ENCODE measurements around the gene SLC5A6.

- TF ChIP-seq HES2 (IDR thresholded peaks at IDR 0.05): no peak
- TF ChIP-seq CTCF (IDR thresholded peaks at IDR 0.05): no peak
- no peak for TF ChIP-seq NPAS2 (CRISPR knock-in tag; IDR thresholded peaks at IDR 0.05; ENCODE audit: borderline replicate concordance)
- TF ChIP-seq POLR2A (IDR thresholded peaks at IDR 0.05; ENCODE audit: low read length): no peak
- no peak for TF ChIP-seq RNF2 (IDR thresholded peaks at IDR 0.05; ENCODE audit: borderline replicate concordance, low read depth)
- no peak for TF ChIP-seq NFE2L2 (conservative IDR thresholded peaks at IDR 0.05; ENCODE audit: low read length)
- no peak for TF ChIP-seq CHD2 (IDR thresholded peaks at IDR 0.05; ENCODE audit: low read length, partially characterized antibody)
- TF ChIP-seq HOXA7 (CRISPR knock-in tag; IDR thresholded peaks at IDR 0.05): no peak
- no peak for TF ChIP-seq HMGXB4 (CRISPR knock-in tag; IDR thresholded peaks at IDR 0.05; ENCODE audit: borderline replicate concordance)
- TF ChIP-seq FOSL2 (IDR thresholded peaks at IDR 0.05): no peak
- no peak for TF ChIP-seq FOSL2 (CRISPR knock-in tag; IDR thresholded peaks at IDR 0.05)
- TF ChIP-seq EP300 (IDR thresholded peaks at IDR 0.05): no peak
- no peak for TF ChIP-seq MYC (IDR thresholded peaks at IDR 0.05; ENCODE audit: borderline replicate concordance, low read length)
- TF ChIP-seq RAD21 (conservative IDR thresholded peaks at IDR 0.05 in 1 of 2, IDR thresholded peaks at IDR 0.05 in 1 of 2): no peak
- TF ChIP-seq MAZ (IDR thresholded peaks at IDR 0.05; ENCODE audit: borderline replicate concordance, low read depth, low read length): no peak
Measured at GRCh38 chr2:27250652-27251379, 38.7 kb upstream of the SLC5A6 start.
